K562 (cell line): ENCODE data around the gene B4GALNT3. TPM values are rescaled to one million over a fixed set of nuclear protein-coding genes. Genes with fewer than 3 reads are reported as not detected.

Source experiments
- ATAC-seq: fragments of 200-7000 bp; cut with Tn5 transposase; 3 replicates; pipeline ENCODE4 v1.9.1; 2020; ENCODE audit warnings: moderate library complexity
- BruUV-seq: library from RNA; stranded (reverse); fragments of 400-500 nt; replicated peaks from 2 replicates; lab custom pipeline; 2021; lab: Mats Ljungman, UMichigan
- CTCF ChIA-PET: fragments of 300-600 bp; formaldehyde crosslinking; extraction: SDS; loops from one replicate; lab custom pipeline; 2021; ENCODE audit warnings: low intra/inter-chr PET ratio; lab: Yijun Ruan, JAX
- POLR2A ChIA-PET: fragments of 300-600, 350-650 bp; sonication (Branson Sonifier 250); formaldehyde crosslinking; extraction: SDS; loops from one replicate; lab custom pipeline; 2021; ENCODE audit warnings: antibody characterized with exemption, inconsistent platforms; lab: Yijun Ruan, JAX
- DNase-seq, 4 experiments: peaks; one replicate each; pipeline versions ENCODE4 v3.0.0 to v3.0.0-alpha.2; 2011 to 2018; ENCODE audit warnings: low spot score in 3 of 4, mixed read lengths in 3 of 4; ENCODE audit errors: extremely low read depth in 1 of 4
- FAIRE-seq: peaks from 2 replicates; lab custom pipeline; 2011; peaks lifted over from hg19 to GRCh38; lab: Jason Lieb, UNC
- H2AFZ ChIP-seq: 2 replicates; pipeline ENCODE4 v1.6.0; 2011; ENCODE audit warnings: low read depth, low read length, control low read depth, inconsistent platforms
- H3K27ac ChIP-seq: fragments of 200-600 bp; 3 replicates; pipeline ENCODE4 v1.8.0; 2011; ENCODE audit warnings: low read depth, mild to moderate bottlenecking, control low read depth, inconsistent platforms, low read length, moderate library complexity, mixed read lengths; ENCODE audit errors: extremely low read depth
- H3K27me3 ChIP-seq, 2 experiments: fragments of 300-600 bp in 1 of 2; 2 replicates in 1 of 2; 3 replicates in 1 of 2; pipeline versions ENCODE4 v1.6.0 to v1.8.0; 2011; ENCODE audit warnings: inconsistent platforms in 2 of 2, low read length in 2 of 2, mild to moderate bottlenecking in 1 of 2, mixed read lengths in 1 of 2, moderate library complexity in 1 of 2; ENCODE audit not compliant: control insufficient read depth in 2 of 2, insufficient read depth in 2 of 2
- H3K36me3 ChIP-seq: fragments of 300-600 bp; 3 replicates; pipeline ENCODE4 v1.8.0; 2011; ENCODE audit warnings: mild to moderate bottlenecking, low read length, inconsistent platforms; ENCODE audit not compliant: control insufficient read depth, insufficient read depth
- H3K4me1 ChIP-seq, 2 experiments: fragments of 200-600 bp in 1 of 2; replicated peaks in 1 of 2; 2 replicates in 1 of 2; 3 replicates in 1 of 2; pipeline versions ENCODE4 v1.5.1 to v1.8.0; 2011; ENCODE audit warnings: inconsistent platforms in 2 of 2, low read length in 2 of 2, mild to moderate bottlenecking in 1 of 2, mixed read lengths in 1 of 2, moderate library complexity in 1 of 2; ENCODE audit not compliant: control insufficient read depth in 2 of 2, insufficient read depth in 2 of 2
- H3K4me2 ChIP-seq: 2 replicates; pipeline ENCODE4 v1.6.1; 2011; ENCODE audit warnings: low read length, control low read depth, inconsistent platforms, mixed read lengths; ENCODE audit not compliant: insufficient read depth
- H3K4me3 ChIP-seq: fragments of 200-600 bp; sonication (generic), shearing (Covaris generic); 2 replicates; pipeline ENCODE4 v1.5.1; 2016; ENCODE audit warnings: control low read depth, inconsistent platforms
- H3K79me2 ChIP-seq: fragments of 200-600 bp; 3 replicates; pipeline ENCODE4 v1.8.0; 2011; ENCODE audit warnings: low read length, inconsistent platforms; ENCODE audit not compliant: control insufficient read depth, insufficient read depth
- H3K9ac ChIP-seq, 2 experiments: 2 replicates each; pipeline versions ENCODE4 v1.6.0 to v1.6.1; 2011; ENCODE audit warnings: low read depth in 2 of 2, low read length in 2 of 2, control low read depth in 1 of 2, inconsistent platforms in 1 of 2, mild to moderate bottlenecking in 1 of 2, mixed read lengths in 1 of 2; ENCODE audit not compliant: insufficient read depth in 1 of 2
- H3K9me1 ChIP-seq: one replicate; pipeline ENCODE4 v1.6.0; 2011; ENCODE audit warnings: inconsistent platforms, mild to moderate bottlenecking, low read length, moderate library complexity; ENCODE audit not compliant: control insufficient read depth, insufficient read depth
- H3K9me3 ChIP-seq: replicated peaks from 2 replicates; pipeline ENCODE4 v1.5.1; 2011; ENCODE audit warnings: low read depth, low read length, inconsistent platforms; ENCODE audit not compliant: control insufficient read depth, insufficient read depth
- H4K20me1 ChIP-seq: replicated peaks from 2 replicates; pipeline ENCODE4 v1.6.1; 2011; ENCODE audit warnings: low read length, inconsistent platforms, mixed read lengths; ENCODE audit not compliant: control insufficient read depth, insufficient read depth
- EHMT2 ChIP-seq: fragments of 450-650 bp; IDR thresholded peaks from 2 replicates; pipeline ENCODE4 v1.6.1; 2018; ENCODE audit warnings: antibody characterized with exemption
- KHSRP ChIP-seq: fragments of 450-650 bp; IDR thresholded peaks from 2 replicates; pipeline ENCODE4 v1.6.1; 2017
- MCM5 ChIP-seq: fragments of 450-650 bp; IDR thresholded peaks from 2 replicates; pipeline ENCODE4 v1.6.1; 2016; ENCODE audit warnings: low read depth
- MYC ChIP-seq, 2 experiments: fragments of 250-450 bp in 1 of 2; sonication (Bioruptor Pico) in 1 of 2; IDR thresholded peaks; 2 replicates each; pipeline versions ENCODE4 v1.5.1 to v1.6.1; 2012 to 2021; ENCODE audit warnings: low read depth in 2 of 2, borderline replicate concordance in 1 of 2, improper control_type of control experiment in 1 of 2, low read length in 1 of 2, mild to moderate bottlenecking in 1 of 2, moderate library complexity in 1 of 2
- RBBP5 ChIP-seq: fragments of 200-600 bp; sonication (generic); IDR thresholded peaks from 2 replicates; pipeline ENCODE4 v1.6.1; 2012; ENCODE audit warnings: borderline replicate concordance, mild to moderate bottlenecking, low read length, control low read depth, inconsistent platforms; ENCODE audit not compliant: insufficient read depth, poor library complexity, severe bottlenecking
- ZNF212 ChIP-seq: fragments of 450-650 bp; formaldehyde crosslinking; IDR thresholded peaks from 2 replicates; pipeline ENCODE4 v1.4.0; 2020; ENCODE audit warnings: mild to moderate bottlenecking
- ZNF445 ChIP-seq: fragments of 250-450 bp; sonication (Bioruptor Pico); IDR thresholded peaks from 2 replicates; pipeline ENCODE4 v1.4.0; 2020; ENCODE audit warnings: low read depth, mild to moderate bottlenecking, moderate library complexity
- WGBS: fragments of 100-300 bp; shearing (Covaris generic); methylation state at CpG from one replicate; pipeline ENCODE4 v1.1.6; 2016; ENCODE audit warnings: low coverage, mixed read lengths; ENCODE audit not compliant: insufficient coverage; ENCODE audit errors: missing lambda C conversion rate; 5-methylcytosine and 5-hydroxymethylcytosine counted together
- in situ Hi-C: fragments of 300-500 bp; cut with MboI; formaldehyde crosslinking; loops from 4 replicates; pipeline ENCODE4 v1.15.0; 2018; ENCODE audit warnings: inconsistent platforms, mixed read lengths
- intact Hi-C: fragments of 100-400 bp; cut with micrococcal nuclease; formaldehyde crosslinking; loops from 2 replicates; pipeline ENCODE4 v1.14.2; 2022
- polyA plus RNA-seq, 8 experiments: library from polyadenylated mRNA; depleted of rRNA in 4 of 8; stranded (reverse) in 5 of 8; unstranded in 3 of 8; fragments of >200 nt; fragmentation: Nextera tagmentation in 2 of 8; fragmentation: Illumina TruSeq in 1 of 8; extraction: Ambion mirVana in 2 of 8; extraction: Trizol in 1 of 8; gene quantifications; 2 replicates each; pipeline versions ENCODE4 v1.2.1 to v1.2.3, GENCODE V29; 2011 to 2014; ENCODE audit warnings: inconsistent platforms in 1 of 8, missing spikeins in 1 of 8
- total RNA-seq, 7 experiments: library from RNA; depleted of rRNA in 6 of 7; stranded (reverse); fragments of >200 nt in 6 of 7; fragmentation: Illumina TruSeq in 2 of 7; extraction: Trizol in 2 of 7; gene quantifications; 2 replicates each; pipeline versions ENCODE4 v1.2.1 to v1.2.3, GENCODE V29; 2011 to 2021; ENCODE audit warnings: low replicate concordance in 1 of 7
- TF ChIP-seq, protein P1 (sequence below): fragments of 250-450 bp; sonication (Bioruptor Pico); IDR thresholded peaks from 2 replicates; pipeline ENCODE4 v1.8.0; 2021; ENCODE audit warnings: borderline replicate concordance, mild to moderate bottlenecking, moderate library complexity; ENCODE audit not compliant: poor library complexity, severe bottlenecking
- TF ChIP-seq, protein P2 (sequence below): fragments of 250-450 bp; sonication (Bioruptor Pico); IDR thresholded peaks from 2 replicates; pipeline ENCODE4 v1.4.0; 2020

B4GALNT3 gene
- total and polyA plus RNA-seq, 9 of the 15 experiments (the other 6 are each of a cell fraction or from before 2014, with no cell fraction given): 0.04 to 0.36 (median 0.10) TPM; not detected in 6

DNA sequence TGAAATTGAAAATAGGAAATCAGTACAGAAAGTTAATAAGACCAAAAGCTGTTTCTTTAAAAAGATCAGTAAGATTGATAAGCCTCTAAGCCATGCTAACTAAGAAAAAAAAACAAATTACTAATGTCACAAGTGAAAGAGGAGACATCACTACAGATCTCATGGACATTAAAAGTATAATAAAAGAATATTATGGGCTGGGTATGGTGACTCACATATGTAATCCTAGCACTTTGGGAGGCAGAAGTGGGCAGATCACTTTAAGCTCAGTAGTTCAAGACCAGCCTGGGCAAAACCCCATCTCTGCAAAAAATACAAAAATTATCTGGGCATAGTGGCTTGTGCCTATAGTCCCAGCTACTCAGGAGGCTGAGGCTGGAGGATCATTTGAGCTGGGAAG, 30.5 kb downstream of the B4GALNT3 start:
- Histone ChIP-seq H3K36me3 (no peaks in the 10 kb centered on the region), H3K9ac (no peak overlapping the region), H3K4me1 (no peaks in the 10 kb centered on the region), H3K4me3 (no peak overlapping the region), H3K9me3 (no peaks in the 10 kb centered on the region), H3K79me2 (no peaks in the 10 kb centered on the region), H3K27ac (no peak overlapping the region), H3K9me1 (no peaks in the 10 kb centered on the region), H4K20me1 (no peaks in the 10 kb centered on the region), H3K4me2 (no peak overlapping the region), H2AFZ (no peak overlapping the region), H3K27me3 (peaks cover under 1 to 4% of the 10 kb centered on the region in 2 experiments; a peak in 2 of 5 replicates)
- TF ChIP-seq EHMT2 (no peak), MYC (IDR thresholded peaks at IDR 0.05; ENCODE audit: low read depth, low read length) (no peak), MYC (CRISPR knock-in tag; IDR thresholded peaks at IDR 0.05; ENCODE audit: borderline replicate concordance, low read depth) (no peak)
- ChIA-PET CTCF (no interaction called here), POLR2A (no interaction called here)
- ATAC-seq (no peak), DNase-seq (no peak), FAIRE-seq (no peak)
- in situ Hi-C loops (no loop called here), intact Hi-C loops (no loop called here)
- no TSS peak for BruUV-seq

DNA sequence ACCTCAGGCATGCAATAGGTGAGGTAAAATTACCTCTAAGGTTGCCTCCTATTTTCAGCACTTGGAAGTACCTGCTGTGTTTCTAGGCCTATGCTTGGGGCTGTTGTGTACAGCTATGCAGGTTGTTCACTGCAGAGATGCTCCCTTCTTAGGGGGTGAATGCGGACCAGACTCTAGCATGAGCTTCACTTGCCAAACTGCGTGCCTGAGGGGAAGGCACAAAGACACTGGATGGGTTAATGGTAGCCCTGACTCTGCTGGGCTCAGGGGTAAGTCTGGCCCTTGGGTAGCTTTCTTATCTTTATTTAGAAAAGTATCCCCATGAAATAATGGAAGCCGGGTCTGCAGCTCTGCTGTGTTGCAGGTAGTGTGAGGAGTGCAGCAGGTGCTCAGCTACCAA, 35.7 kb downstream of the B4GALNT3 start:
- CTCF ChIA-PET: no interaction called here
- ATAC-seq (no peak), FAIRE-seq (no peak), DNase-seq (no peak)
- Histone ChIP-seq H3K4me2 (no peak overlapping the region), H3K79me2 (no peaks in the 10 kb centered on the region), H3K4me3 (no peak overlapping the region), H3K4me1 (no peaks in the 10 kb centered on the region), H2AFZ (no peak overlapping the region), H4K20me1 (no peaks in the 10 kb centered on the region; the same call in 1 of the 2 replicates), H3K9ac (no peak overlapping the region), H3K9me1 (no peaks in the 10 kb centered on the region), H3K9me3 (no peaks in the 10 kb centered on the region), H3K27me3 (peaks cover 28 to 35% of the 10 kb centered on the region in 2 experiments), H3K36me3 (no peaks in the 10 kb centered on the region), H3K27ac (no peak overlapping the region)
- in situ Hi-C loops: no loop called here
- intact Hi-C loops: no loop called here
- POLR2A ChIA-PET: interaction anchor here (1.1 kb wide), 1 partner anchor 13 kb away, joined by 3 read pairs; no protein-coding TSS in a partner anchor
- 0% methylated on average over 3 of the region's 3 CpGs for WGBS
- no TSS peak for BruUV-seq
- TF ChIP-seq KHSRP (no peak), ZNF445 (CRISPR knock-in tag) (no peak), RBBP5 (no peak), ZNF212 (no peak), MCM5 (no peak)
- TF ChIP-seq, protein P1, sequence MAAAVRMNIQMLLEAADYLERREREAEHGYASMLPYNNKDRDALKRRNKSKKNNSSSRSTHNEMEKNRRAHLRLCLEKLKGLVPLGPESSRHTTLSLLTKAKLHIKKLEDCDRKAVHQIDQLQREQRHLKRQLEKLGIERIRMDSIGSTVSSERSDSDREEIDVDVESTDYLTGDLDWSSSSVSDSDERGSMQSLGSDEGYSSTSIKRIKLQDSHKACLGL: no peak
- TF ChIP-seq, protein P2, sequence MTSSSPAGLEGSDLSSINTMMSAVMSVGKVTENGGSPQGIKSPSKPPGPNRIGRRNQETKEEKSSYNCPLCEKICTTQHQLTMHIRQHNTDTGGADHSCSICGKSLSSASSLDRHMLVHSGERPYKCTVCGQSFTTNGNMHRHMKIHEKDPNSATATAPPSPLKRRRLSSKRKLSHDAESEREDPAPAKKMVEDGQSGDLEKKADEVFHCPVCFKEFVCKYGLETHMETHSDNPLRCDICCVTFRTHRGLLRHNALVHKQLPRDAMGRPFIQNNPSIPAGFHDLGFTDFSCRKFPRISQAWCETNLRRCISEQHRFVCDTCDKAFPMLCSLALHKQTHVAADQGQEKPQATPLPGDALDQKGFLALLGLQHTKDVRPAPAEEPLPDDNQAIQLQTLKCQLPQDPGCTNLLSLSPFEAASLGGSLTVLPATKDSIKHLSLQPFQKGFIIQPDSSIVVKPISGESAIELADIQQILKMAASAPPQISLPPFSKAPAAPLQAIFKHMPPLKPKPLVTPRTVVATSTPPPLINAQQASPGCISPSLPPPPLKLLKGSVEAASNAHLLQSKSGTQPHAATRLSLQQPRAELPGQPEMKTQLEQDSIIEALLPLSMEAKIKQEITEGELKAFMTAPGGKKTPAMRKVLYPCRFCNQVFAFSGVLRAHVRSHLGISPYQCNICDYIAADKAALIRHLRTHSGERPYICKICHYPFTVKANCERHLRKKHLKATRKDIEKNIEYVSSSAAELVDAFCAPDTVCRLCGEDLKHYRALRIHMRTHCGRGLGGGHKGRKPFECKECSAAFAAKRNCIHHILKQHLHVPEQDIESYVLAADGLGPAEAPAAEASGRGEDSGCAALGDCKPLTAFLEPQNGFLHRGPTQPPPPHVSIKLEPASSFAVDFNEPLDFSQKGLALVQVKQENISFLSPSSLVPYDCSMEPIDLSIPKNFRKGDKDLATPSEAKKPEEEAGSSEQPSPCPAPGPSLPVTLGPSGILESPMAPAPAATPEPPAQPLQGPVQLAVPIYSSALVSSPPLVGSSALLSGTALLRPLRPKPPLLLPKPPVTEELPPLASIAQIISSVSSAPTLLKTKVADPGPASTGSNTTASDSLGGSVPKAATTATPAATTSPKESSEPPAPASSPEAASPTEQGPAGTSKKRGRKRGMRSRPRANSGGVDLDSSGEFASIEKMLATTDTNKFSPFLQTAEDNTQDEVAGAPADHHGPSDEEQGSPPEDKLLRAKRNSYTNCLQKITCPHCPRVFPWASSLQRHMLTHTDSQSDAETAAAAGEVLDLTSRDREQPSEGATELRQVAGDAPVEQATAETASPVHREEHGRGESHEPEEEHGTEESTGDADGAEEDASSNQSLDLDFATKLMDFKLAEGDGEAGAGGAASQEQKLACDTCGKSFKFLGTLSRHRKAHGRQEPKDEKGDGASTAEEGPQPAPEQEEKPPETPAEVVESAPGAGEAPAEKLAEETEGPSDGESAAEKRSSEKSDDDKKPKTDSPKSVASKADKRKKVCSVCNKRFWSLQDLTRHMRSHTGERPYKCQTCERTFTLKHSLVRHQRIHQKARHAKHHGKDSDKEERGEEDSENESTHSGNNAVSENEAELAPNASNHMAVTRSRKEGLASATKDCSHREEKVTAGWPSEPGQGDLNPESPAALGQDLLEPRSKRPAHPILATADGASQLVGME: no peak
